Stimulated activated naive CD8-positive, alpha-beta T cell treated with anti-CD3 and anti-CD28 coated beads, Interleukin-15, Interleukin-2, amounts not matched to agents 100 ng/mL and 50 ng/mL, for 24 hours (primary cell): Measurements from ENCODE around the gene ZDHHC21.
A peak's percentile ranks its signal among the peaks of the same experiment; 100 is the strongest.

ENCODE experiments used
- H3K27ac Mint-ChIP-seq: one replicate; pipeline ENCODE4 v1.8.0; 2021; ENCODE audit warnings: mild to moderate bottlenecking, mixed read lengths
- H3K27me3 Mint-ChIP-seq: one replicate; pipeline ENCODE4 v1.8.0; 2021; ENCODE audit warnings: mixed read lengths
- H3K36me3 Mint-ChIP-seq: one replicate; pipeline ENCODE4 v1.8.0; 2021; ENCODE audit warnings: low read depth, mixed read lengths
- H3K4me1 Mint-ChIP-seq: one replicate; pipeline ENCODE4 v1.8.0; 2021; ENCODE audit warnings: low read depth, mixed read lengths
- H3K4me3 Mint-ChIP-seq: one replicate; pipeline ENCODE4 v1.8.0; 2021; ENCODE audit warnings: mild to moderate bottlenecking, mixed read lengths
- H3K9me3 Mint-ChIP-seq: one replicate; pipeline ENCODE4 v1.8.0; 2021; ENCODE audit warnings: mixed read lengths

Gene ZDHHC21

GRCh38 chr9:14693251-14693861, at the start of gene ZDHHC21:
TSS of gene ZDHHC21 (minus strand) at chr9:14693432. CDS start at chr9:14674340, 19,092 bp downstream.
- peaks cover 35% of the 10 kb centered on the region for H3K4me1 Mint-ChIP-seq
- H3K27me3 Mint-ChIP-seq, result peaks cover 4% of the 10 kb centered on the region
- peaks cover 10% of the 10 kb centered on the region for H3K36me3 Mint-ChIP-seq

GRCh38 chr9:14741369-14741768, 48.1 kb upstream of the ZDHHC21 start:
- Mint-ChIP-seq H3K36me3 (no peaks in the 10 kb centered on the region), H3K9me3 (peaks cover 3% of the 10 kb centered on the region), H3K4me3 (no peak overlapping the region), H3K27me3 (peaks cover 21% of the 10 kb centered on the region), H3K4me1 (no peaks in the 10 kb centered on the region), H3K27ac (no peak overlapping the region)

More at GRCh38 chr9:14693251-14693861, at the start of gene ZDHHC21:
- Mint-ChIP-seq H3K9me3 (no peaks in the 10 kb centered on the region), H3K27ac (peak within 1 kb of the TSS; percentile 94), H3K4me3 (peak within 1 kb of the TSS; percentile 90)

- Mint-ChIP-seq H3K4me1 (no peaks in the 10 kb centered on the region), H3K9me3 (no peaks in the 10 kb centered on the region), H3K27ac (no peak overlapping the region), H3K36me3 (no peaks in the 10 kb centered on the region), H3K4me3 (no peak overlapping the region), H3K27me3 (peaks cover 31% of the 10 kb centered on the region)
These were observed 39.9 kb upstream of the ZDHHC21 start for GRCh38 chr9:14733133-14733532.

GRCh38 chr9:14731294-14731981, 38.2 kb upstream of the ZDHHC21 start:
- Mint-ChIP-seq H3K4me3 (no peak overlapping the region), H3K9me3 (no peaks in the 10 kb centered on the region), H3K27ac (no peak overlapping the region), H3K36me3 (no peaks in the 10 kb centered on the region), H3K4me1 (no peaks in the 10 kb centered on the region), H3K27me3 (peaks cover 21% of the 10 kb centered on the region)

GRCh38 chr9:14730461-14730898, 37.2 kb upstream of the ZDHHC21 start:
- H3K36me3 Mint-ChIP-seq, result no peaks in the 10 kb centered on the region
- no peak overlapping the region for H3K27ac Mint-ChIP-seq
- H3K4me1 Mint-ChIP-seq, result no peaks in the 10 kb centered on the region
- H3K27me3 Mint-ChIP-seq, result peaks cover 18% of the 10 kb centered on the region
- H3K9me3 Mint-ChIP-seq, result no peaks in the 10 kb centered on the region
- H3K4me3 Mint-ChIP-seq, result no peak overlapping the region

- H3K27me3 Mint-ChIP-seq, result peaks cover 22% of the 10 kb centered on the region
- no peaks in the 10 kb centered on the region for H3K4me1 Mint-ChIP-seq
- H3K4me3 Mint-ChIP-seq, result no peak overlapping the region
- H3K9me3 Mint-ChIP-seq, result no peaks in the 10 kb centered on the region
- no peaks in the 10 kb centered on the region for H3K36me3 Mint-ChIP-seq
- H3K27ac Mint-ChIP-seq, result no peak overlapping the region
These were observed 30.1 kb upstream of the ZDHHC21 start for GRCh38 chr9:14723301-14723700.

GRCh38 chr9:14722391-14723035, 29.3 kb upstream of the ZDHHC21 start, which contains the start of gene CER1:
TSS of gene CER1 (minus strand) at chr9:14722733. CDS start at chr9:14722672, 61 bp downstream.
- no peak within 1 kb of the TSS for H3K4me3 Mint-ChIP-seq
- no peaks in the 10 kb centered on the region for H3K9me3 Mint-ChIP-seq
- peaks cover 28% of the 10 kb centered on the region for H3K27me3 Mint-ChIP-seq
- no peaks in the 10 kb centered on the region for H3K4me1 Mint-ChIP-seq
- no peak within 1 kb of the TSS for H3K27ac Mint-ChIP-seq
- H3K36me3 Mint-ChIP-seq, result no peaks in the 10 kb centered on the region

DNA sequence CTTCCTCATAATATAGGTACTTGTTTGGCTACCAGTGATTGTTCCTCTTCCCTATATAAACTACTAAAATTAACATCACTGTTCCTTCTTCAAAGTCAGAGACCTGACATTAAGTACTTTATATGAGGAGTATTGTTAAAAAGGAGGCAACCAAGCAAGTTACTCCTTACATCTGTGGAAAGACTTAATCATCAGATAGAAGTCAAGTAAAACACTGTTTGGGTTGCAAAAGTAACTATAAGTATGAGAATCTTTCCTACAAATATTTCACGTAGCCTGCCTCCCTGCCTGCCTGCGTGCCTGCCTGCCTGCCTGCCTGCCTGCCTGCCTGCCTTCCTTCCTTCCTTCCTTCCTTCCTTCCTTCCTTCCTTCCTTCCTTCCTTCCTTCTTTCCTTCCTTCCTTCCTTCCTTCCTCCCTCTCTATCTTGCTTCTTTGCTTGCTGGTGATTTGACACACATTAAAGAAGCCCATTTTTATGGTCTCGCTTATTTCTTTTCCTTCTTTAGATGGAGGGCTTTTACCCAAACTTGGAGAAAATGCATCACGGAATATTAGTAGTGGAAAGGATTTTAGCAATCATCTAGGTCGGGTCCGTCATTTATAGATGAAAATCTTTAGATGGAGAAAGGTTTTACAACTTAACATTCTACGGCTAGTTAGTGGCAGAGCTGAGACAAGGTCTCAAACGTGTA, 26.1 kb upstream of the ZDHHC21 start:
- H3K36me3 Mint-ChIP-seq, result no peaks in the 10 kb centered on the region
- H3K4me3 Mint-ChIP-seq, result no peak overlapping the region
- no peak overlapping the region for H3K27ac Mint-ChIP-seq
- peaks cover 38% of the 10 kb centered on the region for H3K27me3 Mint-ChIP-seq
- H3K4me1 Mint-ChIP-seq, result no peaks in the 10 kb centered on the region
- no peaks in the 10 kb centered on the region for H3K9me3 Mint-ChIP-seq

DNA sequence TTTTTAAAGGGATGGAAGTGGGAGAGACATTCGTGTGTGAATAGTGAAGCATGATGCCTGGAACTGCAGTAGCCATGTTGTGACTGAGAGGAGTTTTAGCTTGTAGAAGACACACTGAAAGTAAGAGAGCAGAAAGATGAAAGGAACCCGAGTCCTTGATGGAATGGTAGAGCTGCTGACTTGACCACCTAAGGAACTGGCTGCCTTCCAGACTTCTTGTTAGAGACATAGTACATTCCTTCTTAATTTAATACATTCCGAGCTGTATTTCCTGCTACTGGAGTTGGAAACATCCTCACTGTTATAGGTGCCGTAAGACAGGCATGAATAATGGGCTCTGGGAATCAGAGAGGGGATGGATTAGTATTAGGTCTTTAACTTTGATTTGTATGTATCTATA, 21.9 kb upstream of the ZDHHC21 start:
- Mint-ChIP-seq H3K36me3 (no peaks in the 10 kb centered on the region), H3K27me3 (peaks cover 53% of the 10 kb centered on the region), H3K27ac (no peak overlapping the region), H3K4me1 (no peaks in the 10 kb centered on the region), H3K9me3 (no peaks in the 10 kb centered on the region), H3K4me3 (no peak overlapping the region)

GRCh38 chr9:14713187-14713767, 20.0 kb upstream of the ZDHHC21 start:
- H3K36me3 Mint-ChIP-seq, result peaks cover 3% of the 10 kb centered on the region
- H3K4me1 Mint-ChIP-seq, result no peaks in the 10 kb centered on the region
- no peak overlapping the region for H3K4me3 Mint-ChIP-seq
- peaks cover 5% of the 10 kb centered on the region for H3K9me3 Mint-ChIP-seq
- H3K27me3 Mint-ChIP-seq, result peaks cover 63% of the 10 kb centered on the region
- no peak overlapping the region for H3K27ac Mint-ChIP-seq

GRCh38 chr9:14710804-14711203, 17.6 kb upstream of the ZDHHC21 start:
- no peak overlapping the region for H3K4me3 Mint-ChIP-seq
- peaks cover 14% of the 10 kb centered on the region for H3K9me3 Mint-ChIP-seq
- H3K27me3 Mint-ChIP-seq, result peaks cover 59% of the 10 kb centered on the region
- peaks cover 7% of the 10 kb centered on the region for H3K36me3 Mint-ChIP-seq
- H3K27ac Mint-ChIP-seq, result no peak overlapping the region
- no peaks in the 10 kb centered on the region for H3K4me1 Mint-ChIP-seq

DNA sequence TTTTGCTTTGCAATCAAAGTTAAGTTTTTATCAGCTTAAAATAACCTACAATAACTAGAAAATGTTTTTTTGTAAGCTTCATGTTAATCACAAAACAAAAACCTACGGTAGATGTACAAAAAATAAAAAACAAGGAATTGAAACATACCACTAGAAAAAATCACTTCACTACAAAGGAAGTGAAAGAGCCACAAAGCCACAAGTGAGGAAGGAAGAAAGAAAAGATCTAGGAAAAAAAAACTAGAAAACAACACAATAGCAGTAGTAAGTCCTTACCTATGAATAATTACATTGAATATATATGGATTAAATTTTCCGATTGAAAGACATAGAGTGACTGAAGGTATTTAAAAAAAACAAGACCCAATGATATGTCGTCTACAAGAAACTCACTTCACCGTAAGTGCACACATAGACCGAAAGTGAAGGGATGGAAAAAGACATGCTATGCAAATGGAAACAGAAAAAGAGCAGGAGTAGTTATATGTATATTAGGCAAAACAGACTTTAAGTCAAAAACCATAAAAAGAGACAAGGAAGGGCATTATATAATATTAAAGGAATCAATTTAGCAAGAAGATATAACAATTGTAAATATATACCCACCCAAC, 13.4 kb upstream of the ZDHHC21 start:
- H3K27me3 Mint-ChIP-seq, result peaks cover 67% of the 10 kb centered on the region
- no peak overlapping the region for H3K27ac Mint-ChIP-seq
- H3K36me3 Mint-ChIP-seq, result peaks cover 14% of the 10 kb centered on the region
- H3K9me3 Mint-ChIP-seq, result peaks cover 27% of the 10 kb centered on the region
- H3K4me3 Mint-ChIP-seq, result peak overlapping the region; percentile 7
- no peaks in the 10 kb centered on the region for H3K4me1 Mint-ChIP-seq

DNA sequence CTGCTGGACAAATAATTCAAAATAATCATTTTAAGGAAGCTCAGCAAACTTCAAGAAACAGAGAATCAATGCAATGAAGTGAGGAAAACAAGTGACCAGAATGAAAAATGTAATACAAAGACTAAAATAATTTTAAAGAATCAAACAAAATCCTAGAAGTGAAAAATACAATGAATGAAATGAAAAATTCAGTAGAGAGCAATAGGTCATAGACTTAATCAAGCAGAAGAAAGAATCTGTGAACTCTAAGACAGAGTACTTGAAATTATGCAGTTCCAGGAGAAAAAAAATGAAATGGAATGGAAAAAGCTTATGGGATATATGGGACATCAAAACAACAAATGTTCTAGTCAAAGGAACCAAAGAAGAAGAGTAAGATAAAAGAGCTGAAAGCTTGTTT, 11.8 kb upstream of the ZDHHC21 start:
- peaks cover 27% of the 10 kb centered on the region for H3K9me3 Mint-ChIP-seq
- peaks cover 14% of the 10 kb centered on the region for H3K36me3 Mint-ChIP-seq
- no peaks in the 10 kb centered on the region for H3K4me1 Mint-ChIP-seq
- peaks cover 55% of the 10 kb centered on the region for H3K27me3 Mint-ChIP-seq
- no peak overlapping the region for H3K27ac Mint-ChIP-seq
- H3K4me3 Mint-ChIP-seq, result no peak overlapping the region

DNA sequence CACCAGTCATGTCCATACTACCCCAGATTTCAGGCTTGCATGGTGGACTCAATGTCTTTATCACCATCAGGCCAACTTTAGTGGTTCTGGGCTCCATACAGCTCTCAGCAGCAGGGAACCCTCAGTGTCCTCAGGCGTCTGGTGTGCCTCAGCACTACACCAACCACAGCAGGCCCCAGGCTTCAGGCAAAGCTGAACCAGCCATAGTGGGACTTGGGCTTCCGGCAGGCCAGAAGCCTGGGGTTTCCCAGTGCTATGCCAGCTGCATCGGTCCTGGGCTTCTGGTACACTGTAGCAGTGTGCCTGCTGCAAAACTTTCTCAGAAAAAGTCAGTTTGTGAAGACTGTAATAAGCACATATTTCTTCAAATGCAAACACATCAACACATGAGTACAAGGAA, 11.0 kb upstream of the ZDHHC21 start:
- peaks cover 14% of the 10 kb centered on the region for H3K36me3 Mint-ChIP-seq
- H3K9me3 Mint-ChIP-seq, result peaks cover 26% of the 10 kb centered on the region
- H3K27me3 Mint-ChIP-seq, result peaks cover 49% of the 10 kb centered on the region
- H3K27ac Mint-ChIP-seq, result no peak overlapping the region
- no peaks in the 10 kb centered on the region for H3K4me1 Mint-ChIP-seq
- no peak overlapping the region for H3K4me3 Mint-ChIP-seq
